ENCODE measurements around the gene PDZD4. TPM values are rescaled to one million over a fixed set of nuclear protein-coding genes. Genes with fewer than 3 reads are reported as not detected.

PDZD4 gene
- total and polyA plus RNA-seq, 2 donors, result 0.61 to 7.9 TPM

DNA sequence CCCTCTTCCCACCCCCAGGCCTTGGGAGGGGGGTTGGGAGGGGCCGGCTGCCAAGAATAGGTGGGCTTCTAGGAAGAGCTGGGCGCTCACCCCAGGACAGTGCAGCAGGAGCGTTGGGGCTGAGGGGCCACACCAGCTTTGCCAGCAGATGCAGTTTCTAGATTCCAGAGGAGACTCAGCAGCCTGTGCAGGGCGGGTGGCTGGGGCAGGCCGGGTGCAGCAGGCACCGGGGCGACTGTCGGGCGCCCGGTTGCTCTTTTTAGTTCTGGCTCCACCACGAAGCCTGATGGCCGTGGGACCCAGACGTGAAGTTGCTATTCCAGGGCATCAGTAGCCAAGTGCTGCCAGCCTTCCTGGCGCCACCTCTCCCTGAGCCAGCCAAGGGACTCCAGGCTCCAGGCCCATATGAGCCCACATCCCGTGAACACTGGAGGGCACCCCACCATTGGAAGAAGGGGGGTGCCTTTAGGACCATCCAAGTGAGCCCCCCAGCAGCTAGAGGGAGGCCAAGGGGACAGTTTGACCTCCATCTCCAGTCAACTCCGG, 30.1 kb downstream of the PDZD4 start:
- no peak for DNase-seq (ENCODE audit: low read depth in 6 of 9, low spot score in 9 of 9)
- WGBS, result 97% methylated on average over 16 of the region's 16 CpGs

GRCh38 chrX:153799326-153799725, 31.0 kb downstream of the PDZD4 start:
- Histone ChIP-seq H3K27ac (ENCODE audit: low read depth in 1 of 2, low read length in 1 of 2) (no peak overlapping the region), H3K36me3 (ENCODE audit: control insufficient read depth in 2 of 2, insufficient read depth in 2 of 2, low read length in 1 of 2) (peaks cover 22 to 24% of the 10 kb centered on the region in 2 donors), H3K4me3 (ENCODE audit: low read length in 2 of 2) (no peak overlapping the region), H3K27me3 (ENCODE audit: control insufficient read depth in 2 of 2, insufficient read depth in 1 of 2, low read length in 1 of 2) (peaks cover 0 to 2% of the 10 kb centered on the region in 2 donors), H3K9me3 (ENCODE audit: control insufficient read depth in 2 of 2, insufficient read depth in 1 of 2, low read length in 1 of 2) (peaks cover 0 to 7% of the 10 kb centered on the region in 2 donors), H3K4me1 (ENCODE audit: control insufficient read depth in 2 of 2, insufficient read depth in 2 of 2, low read length in 2 of 2) (peaks cover 3 to 20% of the 10 kb centered on the region in 2 donors)
- no peak for DNase-seq (ENCODE audit: low read depth in 6 of 9, low spot score in 9 of 9)
- 97% methylated on average over 5 of the region's 5 CpGs for WGBS

More for the DNA sequence above, 30.1 kb downstream of the PDZD4 start:
- peaks cover 22 to 24% of the 10 kb centered on the region in 2 donors for H3K36me3 ChIP-seq (ENCODE audit: control insufficient read depth in 2 of 2, insufficient read depth in 2 of 2, low read length in 1 of 2)
- peaks cover 3 to 18% of the 10 kb centered on the region in 2 donors for H3K4me1 ChIP-seq (ENCODE audit: control insufficient read depth in 2 of 2, insufficient read depth in 2 of 2, low read length in 2 of 2)
- peaks cover 0 to 7% of the 10 kb centered on the region in 2 donors for H3K9me3 ChIP-seq (ENCODE audit: control insufficient read depth in 2 of 2, insufficient read depth in 1 of 2, low read length in 1 of 2)
- H3K27me3 ChIP-seq (ENCODE audit: control insufficient read depth in 2 of 2, insufficient read depth in 1 of 2, low read length in 1 of 2), result peaks cover 0 to 2% of the 10 kb centered on the region in 2 donors
- H3K4me3 ChIP-seq (ENCODE audit: low read length in 2 of 2), result no peak overlapping the region
- no peak overlapping the region for H3K27ac ChIP-seq (ENCODE audit: low read depth in 1 of 2, low read length in 1 of 2)

DNA sequence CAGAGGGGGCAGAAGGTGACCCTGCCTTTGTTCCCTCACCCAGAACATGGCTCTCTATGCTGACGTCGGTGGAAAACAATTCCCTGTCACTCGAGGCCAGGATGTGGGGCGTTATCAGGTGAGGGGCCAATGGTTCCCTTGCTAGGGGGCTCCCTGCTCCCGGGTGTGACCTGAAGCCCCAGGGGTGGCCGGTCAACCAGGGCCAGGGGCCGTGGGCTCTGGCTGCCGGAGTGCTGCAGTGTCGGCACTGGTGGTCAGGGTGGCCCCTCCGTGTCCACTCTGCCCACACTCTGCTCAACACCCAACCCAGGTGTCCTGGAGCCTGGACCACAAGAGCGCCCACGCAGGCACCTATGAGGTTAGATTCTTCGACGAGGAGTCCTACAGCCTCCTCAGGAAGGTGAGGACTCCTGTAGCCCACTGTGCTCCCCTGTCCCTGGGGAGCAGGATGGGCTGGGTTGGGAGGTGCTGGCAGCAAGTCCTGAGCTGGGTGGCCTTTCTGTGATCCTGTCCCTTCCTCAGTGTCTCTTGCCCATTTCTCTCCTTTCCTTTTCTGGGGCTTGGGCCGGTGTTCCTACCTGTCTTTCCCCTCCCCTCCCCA, 32.8 kb downstream of the PDZD4 start:
- DNase-seq (ENCODE audit: low read depth in 6 of 9, low spot score in 9 of 9), result no peak
- WGBS, result 97% methylated on average over 15 of the region's 15 CpGs
- peaks cover 6 to 29% of the 10 kb centered on the region in 2 donors for H3K4me1 ChIP-seq (ENCODE audit: control insufficient read depth in 2 of 2, insufficient read depth in 2 of 2, low read length in 2 of 2)
- H3K36me3 ChIP-seq (ENCODE audit: control insufficient read depth in 2 of 2, insufficient read depth in 2 of 2, low read length in 1 of 2), result peaks cover 22 to 24% of the 10 kb centered on the region in 2 donors
- H3K9me3 ChIP-seq (ENCODE audit: control insufficient read depth in 2 of 2, insufficient read depth in 1 of 2, low read length in 1 of 2), result peaks cover 0 to 7% of the 10 kb centered on the region in 2 donors
- no peaks in the 10 kb centered on the region for H3K27me3 ChIP-seq (ENCODE audit: control insufficient read depth in 2 of 2, insufficient read depth in 1 of 2, low read length in 1 of 2)
- H3K4me3 ChIP-seq (ENCODE audit: low read length in 2 of 2), result no peak overlapping the region
- no peak overlapping the region for H3K27ac ChIP-seq (ENCODE audit: low read depth in 1 of 2, low read length in 1 of 2)

GRCh38 chrX:153794897-153795816, 35.2 kb downstream of the PDZD4 start:
- DNase-seq (ENCODE audit: low read depth in 6 of 9, low spot score in 9 of 9), result no peak
- H3K4me1 ChIP-seq (ENCODE audit: control insufficient read depth in 2 of 2, insufficient read depth in 2 of 2, low read length in 2 of 2), result peaks cover 3 to 24% of the 10 kb centered on the region in 2 donors
- H3K9me3 ChIP-seq (ENCODE audit: control insufficient read depth in 2 of 2, insufficient read depth in 1 of 2, low read length in 1 of 2), result peaks cover 0 to 7% of the 10 kb centered on the region in 2 donors
- H3K4me3 ChIP-seq (ENCODE audit: low read length in 2 of 2), result peak overlapping the region; percentile 76 to 79
- no peaks in the 10 kb centered on the region for H3K27me3 ChIP-seq (ENCODE audit: control insufficient read depth in 2 of 2, insufficient read depth in 1 of 2, low read length in 1 of 2)
- H3K27ac ChIP-seq (ENCODE audit: low read depth in 1 of 2, low read length in 1 of 2), result peak overlapping the region; percentile 74 to 76
- peaks cover 27 to 31% of the 10 kb centered on the region in 2 donors for H3K36me3 ChIP-seq (ENCODE audit: control insufficient read depth in 2 of 2, insufficient read depth in 2 of 2, low read length in 1 of 2)
- WGBS, result 15% methylated on average over 47 of the region's 47 CpGs

DNA sequence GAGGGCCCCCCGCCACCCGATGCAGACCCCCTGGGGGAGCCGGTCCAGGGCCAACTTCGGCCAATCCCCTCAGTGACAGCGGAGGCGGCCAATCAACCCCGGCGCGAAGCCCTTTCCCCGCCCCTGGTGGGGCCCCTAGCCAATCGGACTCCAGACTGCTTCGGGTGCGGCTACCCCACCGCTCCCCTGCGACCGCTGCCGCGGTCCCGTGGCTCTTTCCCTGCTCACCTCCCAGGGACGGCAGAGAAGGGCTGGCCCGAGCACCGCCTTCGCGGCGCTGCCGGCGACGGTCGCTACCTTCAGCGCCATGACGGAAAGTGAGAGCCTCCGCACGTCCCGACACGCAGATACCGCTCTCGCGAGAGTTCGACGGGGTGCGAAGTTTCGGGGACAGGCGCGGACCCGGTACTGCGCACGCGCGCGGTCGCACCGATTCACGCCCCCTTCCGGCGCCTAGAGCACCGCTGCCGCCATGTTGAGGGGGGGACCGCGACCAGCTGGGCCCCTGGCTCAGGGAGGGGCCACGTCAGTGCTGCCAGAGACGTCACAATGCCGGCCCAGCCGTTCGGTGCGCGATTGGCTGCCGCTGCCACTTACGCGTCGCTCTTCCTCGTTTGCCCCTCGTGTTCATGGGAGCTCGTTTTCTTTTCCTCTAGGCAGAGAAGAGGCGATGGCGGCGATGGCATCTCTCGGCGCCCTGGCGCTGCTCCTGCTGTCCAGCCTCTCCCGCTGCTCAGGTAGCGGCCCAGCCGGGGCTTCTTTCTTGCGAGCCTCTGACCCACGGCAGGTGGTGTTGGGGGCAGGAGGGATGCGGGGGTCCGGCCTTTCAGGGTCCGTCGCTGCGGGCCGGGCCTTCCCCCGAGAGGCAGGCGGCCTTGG, 36.1 kb downstream of the PDZD4 start, which contains the start of the genes IDH3G and SSR4:
Gene IDH3G, minus strand, starts transcription at position 358 of the 879 bp plus-strand sequence. Its CDS starts 49 bp downstream, at position 309.
Gene SSR4, plus strand, starts transcription at position 651 of the 879 bp plus-strand sequence. Its CDS starts 20 bp downstream, at position 671.
- Histone ChIP-seq H3K4me1 (ENCODE audit: control insufficient read depth in 2 of 2, insufficient read depth in 2 of 2, low read length in 2 of 2) (peaks cover 3 to 24% of the 10 kb centered on the region in 2 donors), H3K4me3 (ENCODE audit: low read length in 2 of 2) (peak within 1 kb of the TSS; percentile 76 to 79), H3K36me3 (ENCODE audit: control insufficient read depth in 2 of 2, insufficient read depth in 2 of 2, low read length in 1 of 2) (peaks cover 34 to 39% of the 10 kb centered on the region in 2 donors), H3K27ac (ENCODE audit: low read depth in 1 of 2, low read length in 1 of 2) (peak within 1 kb of the TSS; percentile 88 to 94), H3K27me3 (ENCODE audit: control insufficient read depth in 2 of 2, insufficient read depth in 1 of 2, low read length in 1 of 2) (no peaks in the 10 kb centered on the region), H3K9me3 (ENCODE audit: control insufficient read depth in 2 of 2, insufficient read depth in 1 of 2, low read length in 1 of 2) (peaks cover 0 to 7% of the 10 kb centered on the region in 2 donors)
- under 1% methylated on average over 92 of the region's 92 CpGs for WGBS
- peak; percentile 81 to 96 (median 89) for DNase-seq (ENCODE audit: low read depth in 6 of 9, low spot score in 9 of 9)

- Histone ChIP-seq H3K9me3 (ENCODE audit: control insufficient read depth in 2 of 2, insufficient read depth in 1 of 2, low read length in 1 of 2) (peaks cover 0 to 7% of the 10 kb centered on the region in 2 donors), H3K36me3 (ENCODE audit: control insufficient read depth in 2 of 2, insufficient read depth in 2 of 2, low read length in 1 of 2) (peaks cover 33% of the 10 kb centered on the region in 2 donors), H3K27me3 (ENCODE audit: control insufficient read depth in 2 of 2, insufficient read depth in 1 of 2, low read length in 1 of 2) (no peaks in the 10 kb centered on the region), H3K4me3 (ENCODE audit: low read length in 2 of 2) (peak overlapping the region; percentile 76 to 79), H3K27ac (ENCODE audit: low read depth in 1 of 2, low read length in 1 of 2) (peak overlapping the region in 1 of 2 donors; percentile 18), H3K4me1 (ENCODE audit: control insufficient read depth in 2 of 2, insufficient read depth in 2 of 2, low read length in 2 of 2) (peaks cover 3 to 24% of the 10 kb centered on the region in 2 donors)
- WGBS, result 37% methylated on average over 7 of the region's 7 CpGs
- no peak for DNase-seq (ENCODE audit: low read depth in 6 of 9, low spot score in 9 of 9)
Measured at GRCh38 chrX:153793291-153793690, 37.1 kb downstream of the PDZD4 start.

DNA sequence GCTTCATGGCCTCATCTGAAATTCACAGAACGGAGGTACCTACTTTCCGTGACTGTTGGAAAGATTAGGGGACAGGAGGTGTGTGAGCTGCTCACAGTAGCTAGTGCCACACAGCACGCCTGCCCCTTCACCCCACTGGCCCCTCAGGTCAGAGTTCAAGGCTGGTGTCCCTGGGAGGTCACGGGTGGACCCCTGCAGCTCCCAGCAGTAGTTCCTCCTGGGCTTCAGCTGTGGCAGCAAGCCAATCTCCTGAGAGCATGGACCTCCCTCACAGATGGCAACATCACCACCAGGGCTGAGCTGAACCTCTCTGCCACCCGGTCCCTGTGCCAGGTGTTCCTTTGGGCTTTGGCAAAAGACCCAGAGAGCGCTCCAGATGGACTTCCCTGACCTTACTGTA, 38.0 kb downstream of the PDZD4 start:
- no peak for DNase-seq (ENCODE audit: low read depth in 6 of 9, low spot score in 9 of 9)
- peaks cover 0 to 4% of the 10 kb centered on the region in 2 donors for H3K9me3 ChIP-seq (ENCODE audit: control insufficient read depth in 2 of 2, insufficient read depth in 1 of 2, low read length in 1 of 2)
- H3K27ac ChIP-seq (ENCODE audit: low read depth in 1 of 2, low read length in 1 of 2), result no peak overlapping the region
- H3K4me1 ChIP-seq (ENCODE audit: control insufficient read depth in 2 of 2, insufficient read depth in 2 of 2, low read length in 2 of 2), result peaks cover 3 to 24% of the 10 kb centered on the region in 2 donors
- no peak overlapping the region for H3K4me3 ChIP-seq (ENCODE audit: low read length in 2 of 2)
- H3K36me3 ChIP-seq (ENCODE audit: control insufficient read depth in 2 of 2, insufficient read depth in 2 of 2, low read length in 1 of 2), result peaks cover 33 to 34% of the 10 kb centered on the region in 2 donors
- 98% methylated on average over 6 of the region's 6 CpGs for WGBS
- no peaks in the 10 kb centered on the region for H3K27me3 ChIP-seq (ENCODE audit: control insufficient read depth in 2 of 2, insufficient read depth in 1 of 2, low read length in 1 of 2)

DNA sequence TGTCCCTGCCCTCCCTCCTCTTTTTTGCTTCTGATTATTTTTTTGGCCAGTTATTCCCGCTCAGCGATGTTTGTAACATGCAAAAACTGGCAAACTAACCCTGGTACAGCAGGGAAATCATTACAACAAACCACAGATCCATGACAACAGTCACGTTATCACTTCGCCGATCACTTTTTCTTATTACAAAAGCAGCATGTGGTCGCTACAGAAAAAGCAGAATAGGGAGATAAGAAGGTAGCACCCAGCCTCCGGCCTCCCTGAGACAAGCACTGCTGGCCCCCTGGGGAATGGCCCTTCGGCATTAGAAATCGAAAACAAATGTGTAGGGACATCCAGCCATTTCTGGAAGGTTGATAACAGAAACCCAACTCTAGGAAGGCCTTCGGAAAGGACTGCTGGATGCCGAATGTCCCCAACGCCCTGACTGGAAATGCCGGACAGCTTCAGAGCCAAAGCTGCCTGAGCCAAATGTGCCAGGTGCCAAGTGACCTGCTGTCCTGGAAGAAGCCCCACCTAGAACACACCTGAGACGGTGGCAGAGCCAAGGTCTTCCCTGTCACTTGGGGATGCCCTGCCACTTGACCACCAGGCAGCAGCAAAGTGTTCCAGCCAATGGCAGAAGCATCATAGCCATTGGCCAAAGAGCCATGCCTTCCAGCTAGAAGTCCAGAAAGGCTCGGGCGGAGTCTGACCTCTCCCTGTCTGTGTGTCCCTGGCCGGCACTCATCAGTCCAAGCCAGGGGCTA, 39.1 kb downstream of the PDZD4 start:
- H3K27ac ChIP-seq (ENCODE audit: low read depth in 1 of 2, low read length in 1 of 2), result no peak overlapping the region
- DNase-seq (ENCODE audit: low read depth in 6 of 9, low spot score in 9 of 9), result no peak
- 97% methylated on average over 17 of the region's 17 CpGs for WGBS
- no peaks in the 10 kb centered on the region for H3K9me3 ChIP-seq (ENCODE audit: control insufficient read depth in 2 of 2, insufficient read depth in 1 of 2, low read length in 1 of 2)
- H3K27me3 ChIP-seq (ENCODE audit: control insufficient read depth in 2 of 2, insufficient read depth in 1 of 2, low read length in 1 of 2), result no peaks in the 10 kb centered on the region
- H3K36me3 ChIP-seq (ENCODE audit: control insufficient read depth in 2 of 2, insufficient read depth in 2 of 2, low read length in 1 of 2), result peaks cover 33 to 40% of the 10 kb centered on the region in 2 donors
- H3K4me3 ChIP-seq (ENCODE audit: low read length in 2 of 2), result no peak overlapping the region
- H3K4me1 ChIP-seq (ENCODE audit: control insufficient read depth in 2 of 2, insufficient read depth in 2 of 2, low read length in 2 of 2), result peaks cover 3 to 23% of the 10 kb centered on the region in 2 donors
